GM12891 (cell line): ENCODE measurements around the gene USP31.

Source experiments
- POLR2A ChIP-seq: IDR thresholded peaks from 2 replicates; pipeline ENCODE4 v1.6.1; 2011; ENCODE audit warnings: low read depth, low read length, control low read depth
- POLR2AphosphoS5 ChIP-seq: IDR thresholded peaks from 2 replicates; pipeline ENCODE4 v1.6.1; 2011; ENCODE audit warnings: low read depth, low read length, control low read depth

- TF ChIP-seq POLR2AphosphoS5, result no peak
- TF ChIP-seq POLR2A, result no peak
These were observed 93.8 kb downstream of the USP31 start for GRCh38 chr16:23055481-23055880.
